Neutrophil (primary cell): ENCODE results near the gene CRADD.

Experiments
- H3K27ac ChIP-seq: fragments of 200-600 bp; sonication (generic); 2 replicates; pipeline ENCODE4 v1.5.1; 2016; ENCODE audit warnings: mild to moderate bottlenecking, moderate library complexity
- H3K27me3 ChIP-seq: fragments of 200-600 bp; sonication (generic); 2 replicates; pipeline ENCODE4 v1.6.0; 2016; ENCODE audit warnings: mild to moderate bottlenecking
- H3K36me3 ChIP-seq: fragments of 200-600 bp; sonication (generic); 2 replicates; pipeline ENCODE4 v1.5.1; 2017
- H3K4me1 ChIP-seq, 2 experiments: fragments of 200-600 bp in 1 of 2; sonication (generic) in 1 of 2; 1 replicate in 1 of 2; 2 replicates in 1 of 2; pipeline versions ENCODE4 v1.5.1 to v1.6.1; 2013 to 2016; ENCODE audit warnings: low read depth in 1 of 2, low read length in 1 of 2, mild to moderate bottlenecking in 1 of 2, moderate library complexity in 1 of 2; ENCODE audit not compliant: control insufficient read depth in 1 of 2, insufficient read depth in 1 of 2
- H3K4me3 ChIP-seq, 2 experiments: fragments of 200-600 bp in 1 of 2; sonication (generic) in 1 of 2; 1 replicate in 1 of 2; 2 replicates in 1 of 2; pipeline ENCODE4 v1.5.1; 2013 to 2016; ENCODE audit warnings: low read depth in 1 of 2, low read length in 1 of 2, mild to moderate bottlenecking in 1 of 2, moderate library complexity in 1 of 2
- H3K9me3 ChIP-seq: fragments of 200-600 bp; sonication (generic); 2 replicates; pipeline ENCODE4 v1.5.1; 2016
- TF ChIP-seq, protein P1 (sequence below): fragments of 200-600 bp; sonication (generic); IDR thresholded peaks from 2 replicates; pipeline ENCODE4 v1.5.1; 2016; ENCODE audit warnings: antibody characterized with exemption

The CRADD gene

DNA sequence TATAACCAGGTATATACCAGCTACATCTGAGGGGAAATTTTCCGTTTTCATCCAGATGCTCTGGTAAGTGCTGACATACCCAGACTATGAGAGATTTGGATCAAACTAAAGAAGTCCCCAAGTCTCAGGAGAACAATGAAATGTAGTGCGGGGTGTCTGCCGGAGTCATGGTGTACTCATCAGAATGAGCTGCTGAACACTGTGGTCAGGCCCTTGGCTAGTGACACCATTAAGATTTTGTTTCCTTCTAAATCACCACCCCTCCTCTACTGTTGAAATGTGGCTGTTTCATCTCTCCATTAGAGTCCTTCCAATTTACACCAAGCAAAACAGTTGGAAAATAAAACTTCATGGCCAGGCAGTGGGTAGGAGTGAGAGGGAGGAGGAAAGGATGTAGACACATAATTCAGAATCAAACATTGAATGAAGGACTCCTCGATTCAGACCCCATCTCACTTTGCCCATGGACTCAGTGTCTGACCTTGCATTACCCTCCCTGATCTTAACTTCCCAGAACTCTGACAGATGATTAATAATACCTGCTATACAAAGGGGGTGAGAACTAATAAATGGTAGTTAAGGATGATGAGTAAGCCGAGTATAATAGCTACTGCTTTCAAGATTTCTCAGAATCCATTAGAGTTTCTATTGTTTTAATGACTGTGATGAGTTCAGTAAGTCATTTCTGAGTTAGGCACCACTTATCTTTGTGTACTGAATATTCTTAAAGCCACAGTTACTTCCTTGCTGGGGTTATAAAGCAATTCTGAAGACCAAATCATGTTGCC lies 127.4 kb downstream of the CRADD start:
- Histone ChIP-seq H3K36me3 (no peaks in the 10 kb centered on the region), H3K27me3 (no peaks in the 10 kb centered on the region), H3K27ac (no peak overlapping the region), H3K4me1 (no peaks in the 10 kb centered on the region), H3K4me3 (no peak overlapping the region), H3K9me3 (no peaks in the 10 kb centered on the region)
- TF ChIP-seq, protein P1, sequence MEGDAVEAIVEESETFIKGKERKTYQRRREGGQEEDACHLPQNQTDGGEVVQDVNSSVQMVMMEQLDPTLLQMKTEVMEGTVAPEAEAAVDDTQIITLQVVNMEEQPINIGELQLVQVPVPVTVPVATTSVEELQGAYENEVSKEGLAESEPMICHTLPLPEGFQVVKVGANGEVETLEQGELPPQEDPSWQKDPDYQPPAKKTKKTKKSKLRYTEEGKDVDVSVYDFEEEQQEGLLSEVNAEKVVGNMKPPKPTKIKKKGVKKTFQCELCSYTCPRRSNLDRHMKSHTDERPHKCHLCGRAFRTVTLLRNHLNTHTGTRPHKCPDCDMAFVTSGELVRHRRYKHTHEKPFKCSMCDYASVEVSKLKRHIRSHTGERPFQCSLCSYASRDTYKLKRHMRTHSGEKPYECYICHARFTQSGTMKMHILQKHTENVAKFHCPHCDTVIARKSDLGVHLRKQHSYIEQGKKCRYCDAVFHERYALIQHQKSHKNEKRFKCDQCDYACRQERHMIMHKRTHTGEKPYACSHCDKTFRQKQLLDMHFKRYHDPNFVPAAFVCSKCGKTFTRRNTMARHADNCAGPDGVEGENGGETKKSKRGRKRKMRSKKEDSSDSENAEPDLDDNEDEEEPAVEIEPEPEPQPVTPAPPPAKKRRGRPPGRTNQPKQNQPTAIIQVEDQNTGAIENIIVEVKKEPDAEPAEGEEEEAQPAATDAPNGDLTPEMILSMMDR, result no peak

DNA sequence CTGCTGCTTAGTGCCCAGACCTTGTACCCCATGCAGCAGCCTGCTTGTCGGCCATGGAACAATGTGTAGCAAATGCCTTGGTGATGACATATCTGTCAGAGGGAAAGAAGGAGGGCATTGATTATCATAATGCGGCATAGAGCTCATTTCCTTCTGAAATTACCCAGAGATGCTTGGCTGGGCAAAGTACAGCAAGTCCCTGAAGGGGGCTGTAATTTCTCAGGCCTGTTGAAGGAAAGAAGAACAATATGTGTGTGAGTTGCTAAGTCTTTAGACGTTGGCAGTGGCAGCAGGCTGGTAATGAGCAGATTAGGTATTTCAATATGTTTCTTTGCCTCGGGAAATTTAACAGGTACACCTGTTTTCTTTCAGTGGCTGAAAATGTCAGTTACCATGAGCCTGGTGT lies 128.6 kb downstream of the CRADD start:
- TF ChIP-seq, protein P1, result no peak
- Histone ChIP-seq H3K4me1 (no peaks in the 10 kb centered on the region), H3K27me3 (no peaks in the 10 kb centered on the region), H3K36me3 (no peaks in the 10 kb centered on the region), H3K4me3 (no peak overlapping the region), H3K27ac (no peak overlapping the region), H3K9me3 (no peaks in the 10 kb centered on the region)

DNA sequence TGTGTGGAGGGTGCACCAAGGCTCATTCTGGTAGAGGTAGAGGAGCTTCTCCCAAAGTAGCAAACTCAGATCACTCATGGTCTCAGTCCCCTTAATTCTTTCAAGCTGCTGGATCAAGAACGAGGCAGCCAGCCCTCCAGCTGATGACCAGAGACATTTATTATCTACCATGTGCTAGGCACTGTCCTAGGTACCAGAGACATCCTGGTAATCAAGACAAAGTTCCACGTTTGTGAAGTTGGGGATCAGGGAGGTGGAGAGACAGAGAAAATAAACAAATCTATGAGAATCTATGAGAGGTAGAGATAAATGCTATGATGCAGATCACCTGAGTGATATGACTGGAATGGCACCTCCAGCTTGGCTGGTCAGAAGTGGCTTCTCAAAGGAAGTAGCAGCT lies 130.2 kb downstream of the CRADD start:
- Histone ChIP-seq H3K4me1 (peaks cover 0 to under 1% of the 10 kb centered on the region in 2 experiments), H3K36me3 (no peaks in the 10 kb centered on the region), H3K27me3 (no peaks in the 10 kb centered on the region), H3K9me3 (no peaks in the 10 kb centered on the region), H3K4me3 (no peak overlapping the region), H3K27ac (no peak overlapping the region)
- TF ChIP-seq, protein P1, result no peak

DNA sequence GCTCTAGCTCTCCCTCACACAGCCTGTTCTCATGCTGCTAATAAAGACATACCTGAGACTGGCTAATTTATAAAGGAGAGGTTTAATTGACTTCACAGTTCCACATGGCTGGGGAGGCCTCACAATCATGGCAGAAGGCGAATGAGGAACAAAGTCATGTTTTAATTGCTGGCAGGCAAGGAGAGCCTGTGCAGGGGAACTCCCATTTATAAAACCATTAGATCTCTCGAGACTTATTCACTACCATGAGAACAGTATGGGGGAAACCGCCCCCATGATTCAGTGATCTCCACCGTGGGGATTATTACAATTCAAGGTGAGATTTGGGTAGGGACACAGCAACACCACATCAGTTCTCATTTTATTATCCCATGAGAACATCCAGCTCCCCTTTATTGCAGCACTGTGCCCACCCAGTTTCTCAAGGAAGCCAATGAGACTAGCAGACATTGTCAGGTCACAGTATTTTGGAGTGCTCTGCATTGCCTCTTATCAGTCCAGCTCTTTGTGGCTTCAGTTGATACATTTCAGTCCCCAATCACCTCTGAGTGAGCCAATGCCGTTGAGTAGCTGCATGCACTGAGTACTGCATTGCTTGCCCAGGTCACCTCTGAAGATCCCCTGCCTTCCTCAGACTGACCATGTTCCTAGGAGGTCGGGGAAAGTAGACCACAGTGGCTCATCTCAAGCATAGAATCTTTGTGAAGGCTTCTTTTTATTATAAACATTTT lies 131.2 kb downstream of the CRADD start:
- Histone ChIP-seq H3K36me3 (no peaks in the 10 kb centered on the region), H3K4me1 (peaks cover 3 to 10% of the 10 kb centered on the region in 2 experiments), H3K4me3 (no peak overlapping the region), H3K9me3 (no peaks in the 10 kb centered on the region), H3K27me3 (no peaks in the 10 kb centered on the region), H3K27ac (no peak overlapping the region)
- TF ChIP-seq, protein P1, result no peak

DNA sequence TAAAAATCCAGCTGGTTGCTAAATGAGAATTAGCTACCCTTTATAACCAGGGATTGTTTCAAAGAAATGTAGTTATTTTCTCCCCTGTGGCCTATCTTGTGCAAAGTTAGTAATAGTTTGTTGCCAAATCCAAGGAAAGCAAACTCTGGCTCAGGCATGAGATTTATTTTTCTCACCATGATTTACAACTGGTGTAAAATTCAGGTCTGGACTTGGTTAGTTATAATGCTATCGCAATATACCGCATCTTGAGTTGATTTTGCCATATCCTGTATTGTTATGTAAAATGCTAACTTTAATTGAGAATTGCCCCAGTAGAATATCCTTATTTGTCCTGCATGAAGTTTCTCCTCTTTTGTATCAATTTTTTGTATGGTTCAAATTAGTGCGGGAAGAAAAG lies 135.5 kb downstream of the CRADD start:
- Histone ChIP-seq H3K4me1 (peaks cover 3 to 24% of the 10 kb centered on the region in 2 experiments), H3K27me3 (no peaks in the 10 kb centered on the region), H3K4me3 (no peak overlapping the region), H3K27ac (no peak overlapping the region), H3K36me3 (no peaks in the 10 kb centered on the region), H3K9me3 (no peaks in the 10 kb centered on the region)
- TF ChIP-seq, protein P1, result no peak
